ENCODE results near the gene ZNF317.
"Not testable (repeated sequence)": the region's sequence is repeated elsewhere in the genome, so short reads cannot be mapped to it uniquely, and the experiment has no call there.

ZNF317 gene

GRCh38 chr19:9165261-9165660 lies 25.1 kb downstream of the ZNF317 start:
- no peak for DNase-seq
- in situ Hi-C loops (cut with HindIII; ENCODE audit: low pct_ligation_motif_present, low pct_unique_long_range_greater_than_20kb, low sequenced_read_pairs): no loop called here

- in situ Hi-C loops (cut with HindIII; ENCODE audit: low pct_ligation_motif_present, low pct_unique_long_range_greater_than_20kb, low sequenced_read_pairs): no loop called here
- no peak for DNase-seq
Measured at GRCh38 chr19:9166846-9167245, 26.6 kb downstream of the ZNF317 start.

- in situ Hi-C loops (cut with HindIII; ENCODE audit: low pct_ligation_motif_present, low pct_unique_long_range_greater_than_20kb, low sequenced_read_pairs): no loop called here
- no peak for DNase-seq
Measured at GRCh38 chr19:9171393-9171991, 31.3 kb downstream of the ZNF317 start.

GRCh38 chr19:9175326-9175725 lies 35.1 kb downstream of the ZNF317 start:
- DNase-seq: no peak
- in situ Hi-C loops (cut with HindIII; ENCODE audit: low pct_ligation_motif_present, low pct_unique_long_range_greater_than_20kb, low sequenced_read_pairs): no loop called here

GRCh38 chr19:9178901-9179300 lies 38.7 kb downstream of the ZNF317 start, which contains the start of gene OR7D2:
Gene OR7D2, plus strand, starts transcription at chr19:9178979. Its CDS starts 6,803 bp downstream, at chr19:9185782.
- in situ Hi-C loops (cut with HindIII; ENCODE audit: low pct_ligation_motif_present, low pct_unique_long_range_greater_than_20kb, low sequenced_read_pairs): no loop called here
- DNase-seq: no peak

- in situ Hi-C loops (cut with HindIII; ENCODE audit: low pct_ligation_motif_present, low pct_unique_long_range_greater_than_20kb, low sequenced_read_pairs): no loop called here
- no peak for DNase-seq
Measured at GRCh38 chr19:9183000-9183399, 42.8 kb downstream of the ZNF317 start.

- in situ Hi-C loops (cut with HindIII; ENCODE audit: low pct_ligation_motif_present, low pct_unique_long_range_greater_than_20kb, low sequenced_read_pairs): no loop called here
- no peak for DNase-seq
Measured at GRCh38 chr19:9187191-9187590, 47.0 kb downstream of the ZNF317 start.

- in situ Hi-C loops (cut with HindIII; ENCODE audit: low pct_ligation_motif_present, low pct_unique_long_range_greater_than_20kb, low sequenced_read_pairs): no loop called here
- no peak for DNase-seq
Measured at GRCh38 chr19:9189535-9189934, 49.3 kb downstream of the ZNF317 start.

GRCh38 chr19:9198044-9198443 lies 57.8 kb downstream of the ZNF317 start:
- in situ Hi-C loops (cut with HindIII; ENCODE audit: low pct_ligation_motif_present, low pct_unique_long_range_greater_than_20kb, low sequenced_read_pairs); DNase-seq: not testable (repeated sequence)

GRCh38 chr19:9205501-9206113 lies 65.4 kb downstream of the ZNF317 start:
- peak; percentile 37 for DNase-seq
- in situ Hi-C loops (cut with HindIII; ENCODE audit: low pct_ligation_motif_present, low pct_unique_long_range_greater_than_20kb, low sequenced_read_pairs): no loop called here

Measured in ACHN (cell line).